ENCODE data around the gene LPP. TPM values are rescaled to one million over a fixed set of nuclear protein-coding genes. Genes with fewer than 3 reads are reported as not detected.

The LPP gene
- total RNA-seq, 6 experiments from 2014 or later: 41.5 to 90.5 (median 69.5) TPM

GRCh38 chr3:188861842-188862744 lies 708.1 kb downstream of the LPP start:
- WGBS (ENCODE audit: insufficient coverage, low coverage, low lambda C conversion rate, missing lambda C conversion rate): 72% methylated on average over 5 of the region's 5 CpGs
- intact Hi-C loops (cut with DNase I): no loop called here
- no peak for ATAC-seq

GRCh38 chr3:188863999-188864406 lies 710.0 kb downstream of the LPP start:
- intact Hi-C loops (cut with DNase I): no loop called here
- Histone ChIP-seq H3K27ac (no peak overlapping the region), H3K4me3 (no peak overlapping the region), H3K36me3 (peaks cover 0 to 12% (median 5%) of the 10 kb centered on the region in 4 donors), H3K9me3 (no peaks in the 10 kb centered on the region), H3K4me1 (no peaks in the 10 kb centered on the region), H3K27me3 (no peaks in the 10 kb centered on the region)
- TF ChIP-seq POLR2A (IDR thresholded peaks at IDR 0.05): no peak
- no peak for TF ChIP-seq CTCF (IDR thresholded peaks at IDR 0.05)
- WGBS (ENCODE audit: insufficient coverage, low coverage, low lambda C conversion rate, missing lambda C conversion rate): 65% methylated on average over 3 of the region's 3 CpGs
- DNase-seq: no peak
- ATAC-seq: no peak

More at GRCh38 chr3:188861842-188862744, 708.1 kb downstream of the LPP start:
- DNase-seq: no peak
- Histone ChIP-seq H3K27ac (no peak overlapping the region), H3K36me3 (peaks cover 0 to 10% (median 4%) of the 10 kb centered on the region in 4 donors), H3K4me1 (no peaks in the 10 kb centered on the region), H3K4me3 (no peak overlapping the region), H3K27me3 (no peaks in the 10 kb centered on the region), H3K9me3 (no peaks in the 10 kb centered on the region)
- no peak for TF ChIP-seq POLR2A (IDR thresholded peaks at IDR 0.05)
- no peak for TF ChIP-seq CTCF (IDR thresholded peaks at IDR 0.05)

GRCh38 chr3:188867691-188868265 lies 713.8 kb downstream of the LPP start:
- DNase-seq (no peak), ATAC-seq (no peak)
- Histone ChIP-seq H3K36me3 (peaks cover 0 to 15% (median 5%) of the 10 kb centered on the region in 4 donors), H3K27me3 (no peaks in the 10 kb centered on the region), H3K4me1 (no peaks in the 10 kb centered on the region), H3K9me3 (no peaks in the 10 kb centered on the region), H3K27ac (no peak overlapping the region), H3K4me3 (no peak overlapping the region)
- intact Hi-C loops (cut with DNase I): no loop called here
- 83% methylated on average over 4 of the region's 4 CpGs for WGBS (ENCODE audit: insufficient coverage, low coverage, low lambda C conversion rate, missing lambda C conversion rate)
- no peak for TF ChIP-seq CTCF (IDR thresholded peaks at IDR 0.05)

GRCh38 chr3:188868803-188869202 lies 714.8 kb downstream of the LPP start:
- no peaks in the 10 kb centered on the region for H3K4me1 ChIP-seq
- H3K4me3 ChIP-seq: no peak overlapping the region
- TF ChIP-seq CTCF (IDR thresholded peaks at IDR 0.05): no peak
- ATAC-seq (peak in 1 of 4 donors; percentile 38), DNase-seq (no peak)
- H3K9me3 ChIP-seq: no peaks in the 10 kb centered on the region
- peaks cover 0 to 23% (median 5%) of the 10 kb centered on the region in 4 donors for H3K36me3 ChIP-seq
- 75% methylated on average over 1 of the region's 1 CpG for WGBS (ENCODE audit: insufficient coverage, low coverage, low lambda C conversion rate, missing lambda C conversion rate)
- H3K27ac ChIP-seq: no peak overlapping the region
- intact Hi-C loops (cut with DNase I): no loop called here
- H3K27me3 ChIP-seq: no peaks in the 10 kb centered on the region

Measured in right lobe of liver (tissue), 6 donors.